GM12872 (cell line): ENCODE measurements around the gene SLAMF9.

Source experiments
- CTCF ChIP-seq: IDR thresholded peaks from 3 replicates; pipeline ENCODE4 v1.5.1; 2011; ENCODE audit warnings: low read depth, mild to moderate bottlenecking, low read length, moderate library complexity; ENCODE audit not compliant: insufficient read depth

The SLAMF9 gene

DNA sequence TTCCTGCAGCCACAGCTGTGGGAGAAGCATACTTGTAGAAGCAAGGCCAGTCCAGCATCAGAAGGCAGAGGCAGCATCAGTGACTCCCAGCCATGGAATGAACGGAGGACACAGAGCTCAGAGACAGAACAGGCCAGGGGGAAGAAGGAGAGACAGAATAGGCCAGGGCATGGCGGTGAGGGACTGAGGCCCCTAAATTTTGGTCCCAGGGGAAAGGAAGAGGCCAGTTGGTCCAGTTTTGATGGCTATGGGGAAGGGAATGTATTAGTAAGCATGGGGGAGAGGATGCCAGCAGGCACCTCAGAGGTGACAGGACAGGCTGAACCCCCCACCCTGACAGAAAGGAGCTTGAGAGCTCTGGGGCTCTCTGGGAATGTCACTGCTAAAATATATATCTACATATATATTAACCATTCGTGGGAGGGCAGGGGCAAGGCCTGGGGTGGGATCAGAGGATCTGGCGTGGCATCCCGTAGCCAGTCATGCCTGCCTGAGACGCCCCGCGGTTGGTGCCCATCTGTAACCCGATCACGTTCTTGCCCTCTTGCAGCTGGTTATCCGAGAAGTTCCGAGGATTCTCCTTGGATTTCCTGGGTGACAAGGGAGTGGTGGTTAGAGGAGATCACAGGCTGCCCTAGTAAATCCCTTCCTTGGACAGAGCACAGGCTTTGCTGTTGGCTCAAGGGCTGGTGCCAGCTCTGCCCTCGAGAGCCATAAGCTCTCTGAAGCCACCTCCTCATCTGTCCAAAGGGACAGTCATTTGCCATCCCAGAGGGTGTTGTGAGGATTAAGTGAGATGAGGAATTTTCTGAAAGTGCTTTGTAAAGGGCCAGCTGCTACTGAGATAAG is 35.5 kb downstream of the SLAMF9 start:
- no peak for TF ChIP-seq CTCF

DNA sequence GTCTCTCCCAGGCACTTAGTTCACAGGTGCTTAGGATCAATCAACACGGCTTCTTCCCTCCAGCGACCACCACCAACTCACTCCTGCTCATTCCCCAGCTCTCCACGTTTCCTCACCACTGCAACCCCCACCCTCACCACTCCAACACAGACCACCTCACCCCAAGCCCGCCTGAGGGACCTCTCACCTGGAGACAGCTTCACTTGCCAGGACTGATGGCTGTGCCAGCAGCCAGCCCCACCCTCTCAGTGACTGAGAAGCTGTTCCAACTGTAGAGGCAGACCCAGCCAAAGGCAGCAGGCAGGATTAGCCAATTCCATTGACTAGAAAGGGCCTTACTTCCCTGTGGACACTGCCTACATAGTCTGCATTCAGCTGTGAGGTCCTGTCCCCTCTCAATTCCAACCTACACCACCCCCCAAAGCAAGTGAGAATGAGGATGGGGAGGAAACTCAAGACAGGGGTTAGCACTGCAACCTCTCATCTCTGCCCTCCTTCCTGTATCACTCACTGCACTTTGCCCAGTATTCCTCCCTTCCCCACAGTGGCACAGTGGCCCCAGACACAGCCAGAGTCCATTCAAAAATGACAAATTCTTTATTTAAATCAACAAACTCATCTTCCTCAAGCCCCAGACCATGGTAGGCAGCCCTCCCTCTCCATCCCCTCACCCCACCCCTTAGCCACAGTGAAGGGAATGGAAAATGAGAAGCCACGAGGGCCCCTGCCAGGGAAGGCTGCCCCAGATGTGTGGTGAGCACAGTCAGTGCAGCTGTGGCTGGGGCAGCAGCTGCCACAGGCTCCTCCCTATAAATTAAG is 36.3 kb downstream of the SLAMF9 start:
- TF ChIP-seq CTCF = no peak

- no peak for TF ChIP-seq CTCF
Observed at GRCh38 chr1:159916242-159917051, 37.6 kb downstream of the SLAMF9 start.

GRCh38 chr1:159915571-159916241 is 38.3 kb downstream of the SLAMF9 start:
- no peak for TF ChIP-seq CTCF

- no peak for TF ChIP-seq CTCF
Observed at GRCh38 chr1:159914252-159915018, 39.6 kb downstream of the SLAMF9 start.

DNA sequence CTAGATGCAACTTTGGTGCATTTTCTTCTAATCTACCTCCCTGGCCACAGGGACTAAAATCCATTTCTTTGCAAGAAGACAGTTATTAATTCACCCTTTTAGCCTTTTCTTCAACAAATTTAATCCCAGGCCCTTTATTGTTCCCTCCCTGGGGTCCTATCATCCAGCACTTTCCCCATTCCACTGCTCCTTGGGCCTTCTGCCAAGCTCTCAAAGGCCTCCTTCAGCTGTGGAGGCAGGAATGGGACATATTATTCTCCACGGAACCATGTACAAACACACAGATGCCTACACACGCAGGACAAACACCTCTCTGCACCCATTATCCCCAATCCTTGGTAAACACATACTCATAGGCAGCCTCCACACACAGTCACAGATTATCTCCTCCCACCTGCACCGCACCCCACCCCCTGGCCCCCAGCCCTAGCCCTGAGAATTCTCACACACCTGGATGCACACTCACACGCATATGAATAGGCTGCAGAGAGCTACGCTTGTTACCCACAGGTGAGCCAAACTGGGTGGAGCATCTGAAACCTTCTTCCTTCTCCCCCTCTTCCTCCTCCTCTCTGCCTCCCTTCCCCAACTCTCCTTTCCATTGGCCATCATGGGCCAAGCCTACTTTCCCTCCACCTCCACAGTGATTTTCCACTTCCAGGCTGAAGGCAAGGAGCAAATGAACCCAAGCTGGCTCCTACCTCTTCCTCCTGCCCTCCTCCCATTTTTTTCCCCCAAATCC is 40.4 kb downstream of the SLAMF9 start:
- TF ChIP-seq CTCF = no peak
